Measurements from ENCODE around the gene TTC21A.
"Not testable (repeated sequence)": the region's sequence is repeated elsewhere in the genome, so short reads cannot be mapped to it uniquely, and the experiment has no call there.

Gene TTC21A, protein sequence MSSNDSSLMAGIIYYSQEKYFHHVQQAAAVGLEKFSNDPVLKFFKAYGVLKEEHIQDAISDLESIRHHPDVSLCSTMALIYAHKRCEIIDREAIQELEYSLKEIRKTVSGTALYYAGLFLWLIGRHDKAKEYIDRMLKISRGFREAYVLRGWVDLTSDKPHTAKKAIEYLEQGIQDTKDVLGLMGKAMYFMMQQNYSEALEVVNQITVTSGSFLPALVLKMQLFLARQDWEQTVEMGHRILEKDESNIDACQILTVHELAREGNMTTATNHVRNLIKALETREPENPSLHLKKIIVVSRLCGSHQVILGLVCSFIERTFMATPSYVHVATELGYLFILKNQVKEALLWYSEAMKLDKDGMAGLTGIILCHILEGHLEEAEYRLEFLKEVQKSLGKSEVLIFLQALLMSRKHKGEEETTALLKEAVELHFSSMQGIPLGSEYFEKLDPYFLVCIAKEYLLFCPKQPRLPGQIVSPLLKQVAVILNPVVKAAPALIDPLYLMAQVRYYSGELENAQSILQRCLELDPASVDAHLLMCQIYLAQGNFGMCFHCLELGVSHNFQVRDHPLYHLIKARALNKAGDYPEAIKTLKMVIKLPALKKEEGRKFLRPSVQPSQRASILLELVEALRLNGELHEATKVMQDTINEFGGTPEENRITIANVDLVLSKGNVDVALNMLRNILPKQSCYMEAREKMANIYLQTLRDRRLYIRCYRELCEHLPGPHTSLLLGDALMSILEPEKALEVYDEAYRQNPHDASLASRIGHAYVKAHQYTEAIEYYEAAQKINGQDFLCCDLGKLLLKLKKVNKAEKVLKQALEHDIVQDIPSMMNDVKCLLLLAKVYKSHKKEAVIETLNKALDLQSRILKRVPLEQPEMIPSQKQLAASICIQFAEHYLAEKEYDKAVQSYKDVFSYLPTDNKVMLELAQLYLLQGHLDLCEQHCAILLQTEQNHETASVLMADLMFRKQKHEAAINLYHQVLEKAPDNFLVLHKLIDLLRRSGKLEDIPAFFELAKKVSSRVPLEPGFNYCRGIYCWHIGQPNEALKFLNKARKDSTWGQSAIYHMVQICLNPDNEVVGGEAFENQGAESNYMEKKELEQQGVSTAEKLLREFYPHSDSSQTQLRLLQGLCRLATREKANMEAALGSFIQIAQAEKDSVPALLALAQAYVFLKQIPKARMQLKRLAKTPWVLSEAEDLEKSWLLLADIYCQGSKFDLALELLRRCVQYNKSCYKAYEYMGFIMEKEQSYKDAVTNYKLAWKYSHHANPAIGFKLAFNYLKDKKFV (N-terminal part only)

DNA sequence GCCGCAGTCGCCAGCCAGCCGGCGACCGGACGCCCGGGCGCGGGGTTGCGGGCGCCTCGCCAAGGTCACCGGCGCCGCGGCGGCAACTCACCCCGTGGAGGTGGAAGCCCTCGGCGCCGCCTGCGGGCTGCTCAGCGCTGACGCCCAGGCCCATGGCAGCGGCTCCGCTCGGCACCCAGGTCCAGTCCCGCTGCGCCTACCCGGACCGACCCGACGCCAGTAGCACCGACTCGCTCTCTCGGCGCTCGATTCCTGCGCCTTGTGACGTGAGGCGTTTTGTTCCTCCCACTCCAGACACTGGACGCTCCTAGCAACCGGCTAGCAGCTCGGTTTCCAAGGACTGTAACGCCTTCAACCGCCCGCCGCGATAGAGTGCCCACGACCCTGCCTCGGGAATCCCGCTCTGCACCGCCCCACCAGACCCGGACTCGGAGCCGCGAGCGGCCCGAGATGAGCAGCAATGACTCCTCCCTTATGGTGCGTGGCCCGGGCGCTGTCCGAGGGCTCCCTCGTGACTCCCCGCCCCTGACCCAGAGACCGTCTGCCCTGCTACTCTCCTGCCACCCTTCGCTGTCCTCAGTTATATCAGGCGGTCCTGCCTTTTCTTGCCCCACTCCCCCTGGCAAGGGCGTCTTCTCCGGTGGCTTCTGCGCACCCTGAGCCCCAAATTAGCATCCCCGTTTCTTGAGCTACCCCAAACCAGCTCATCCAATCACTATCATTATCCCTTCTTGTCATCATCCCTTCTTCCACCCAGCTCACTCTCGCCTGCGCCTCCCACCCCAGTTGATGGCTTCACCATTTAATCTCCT is at the start of gene TTC21A, which contains the start of gene GORASP1:
Gene TTC21A (plus strand): TSS at position 293 of the 812 bp plus-strand sequence. CDS start 158 bp downstream, at position 451.
Gene GORASP1 (minus strand): TSS at position 240 of the 812 bp plus-strand sequence. CDS start 86 bp downstream, at position 154.
- peak; percentile 81 for DNase-seq

DNA sequence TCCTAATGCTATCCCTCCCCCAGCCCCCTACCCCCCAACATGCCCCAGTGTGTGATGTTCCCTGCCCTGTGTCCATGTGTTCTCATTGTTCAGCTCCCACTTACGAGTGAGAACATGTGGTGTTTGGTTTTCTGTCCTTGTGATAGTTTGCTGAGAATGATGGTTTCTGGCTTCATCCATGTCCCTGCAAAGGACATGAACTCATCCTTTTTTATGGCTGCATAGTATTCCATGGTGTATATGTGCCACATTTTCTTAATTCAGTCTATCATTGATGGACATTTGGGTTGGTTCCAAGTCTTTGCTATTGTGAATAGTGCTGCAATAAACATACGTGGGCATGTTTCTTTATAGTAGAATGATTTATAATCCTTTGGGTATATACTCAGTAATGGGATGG is 46.3 kb upstream of the TTC21A start:
- not testable (repeated sequence) for DNase-seq

DNA sequence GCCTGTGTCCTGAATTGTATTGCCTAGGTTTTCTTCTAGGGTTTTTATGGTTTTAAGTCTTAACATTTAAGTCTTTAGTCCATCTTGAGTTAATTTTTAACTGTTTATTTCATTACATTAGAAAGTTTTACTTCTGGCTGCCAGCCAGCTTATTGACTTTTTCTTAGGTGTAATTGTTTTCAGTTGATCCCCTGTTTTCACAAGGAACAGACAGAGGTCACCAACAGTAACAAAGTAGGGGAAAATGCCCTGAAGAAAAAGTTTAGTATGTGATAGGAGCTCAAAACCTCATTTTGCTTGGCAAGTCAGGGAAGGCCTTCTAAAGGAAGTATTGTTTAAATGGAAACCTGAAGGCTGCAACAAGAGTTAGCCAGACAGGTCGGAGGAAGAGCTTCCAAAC is 45.3 kb upstream of the TTC21A start:
- no peak for DNase-seq

DNA sequence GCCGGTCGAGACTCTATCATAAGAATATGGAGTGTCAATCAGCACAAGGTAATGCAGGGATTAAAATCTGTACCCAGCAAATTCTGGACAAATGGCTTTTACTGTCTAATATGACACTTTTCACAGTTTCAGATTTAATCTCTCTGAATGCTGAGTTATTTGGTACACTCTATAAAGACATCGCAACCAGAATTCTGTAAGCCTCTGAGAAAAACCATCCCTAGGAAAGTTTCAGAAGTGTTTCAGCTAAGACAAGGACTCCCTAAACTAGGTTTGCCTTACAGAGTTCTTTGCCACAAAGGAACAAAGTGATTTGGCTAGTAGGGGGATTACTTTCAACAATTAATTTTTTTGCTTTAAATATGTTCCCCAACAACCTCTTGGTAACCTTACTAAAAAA is 44.3 kb upstream of the TTC21A start:
- peak; percentile 49 for DNase-seq

DNA sequence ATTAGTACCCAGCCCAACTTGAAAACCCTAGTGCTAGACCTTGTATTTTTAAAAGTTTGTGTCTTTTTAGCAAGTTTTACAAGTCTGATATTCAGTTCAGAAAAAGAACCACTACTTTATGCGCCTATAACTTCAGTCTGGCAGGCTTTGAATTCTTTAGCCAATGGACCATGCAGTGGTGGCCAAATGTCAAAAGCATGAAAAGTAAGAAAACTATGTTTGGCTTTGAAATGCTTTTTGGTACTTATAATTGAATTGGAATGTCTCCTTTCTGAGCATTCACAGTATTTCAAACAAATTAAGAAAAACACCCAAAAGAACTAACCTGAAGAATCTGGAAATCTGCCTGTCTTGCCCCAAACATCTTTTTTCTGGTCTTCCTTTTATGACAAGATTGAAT is 42.8 kb upstream of the TTC21A start:
- DNase-seq, result no peak

DNA sequence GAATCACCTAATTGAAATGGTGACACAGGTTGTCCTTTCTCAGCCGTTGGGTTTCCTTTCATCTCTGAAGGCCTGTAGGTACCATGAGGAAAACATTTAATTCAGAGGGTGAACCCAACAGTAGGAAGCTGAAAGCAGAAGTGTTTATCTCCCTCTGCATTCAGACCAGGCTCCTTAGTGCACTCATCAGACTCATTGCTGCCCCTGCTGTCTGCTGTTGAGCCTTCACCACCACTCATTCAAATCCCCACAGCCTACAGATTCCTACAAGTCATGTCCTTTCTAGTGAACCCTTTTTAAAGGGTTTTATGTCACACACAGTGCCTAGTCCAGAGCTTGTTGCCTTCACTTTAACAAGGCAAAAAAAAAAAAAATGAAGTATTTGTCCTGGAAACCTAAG is 42.3 kb upstream of the TTC21A start:
- DNase-seq, result peak; percentile 53

DNA sequence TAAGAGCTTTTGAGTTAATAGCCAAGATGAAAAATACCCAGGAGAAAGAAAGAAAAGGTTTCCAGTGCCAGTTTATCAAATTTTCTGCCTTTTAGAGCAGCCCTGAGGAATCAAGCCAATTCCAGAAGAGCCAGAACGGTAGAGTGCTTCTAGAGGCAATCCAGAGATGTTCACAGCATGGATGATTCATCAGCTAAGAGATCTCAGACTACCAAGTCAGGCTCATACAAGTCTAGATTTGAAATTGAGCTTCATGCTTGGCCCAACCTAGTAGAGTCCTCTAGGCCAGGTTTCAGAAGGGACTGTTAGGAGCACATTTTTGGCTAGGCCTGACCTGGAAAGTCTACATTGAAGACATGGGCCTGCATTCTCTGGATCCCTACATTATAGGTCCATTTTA is 40.2 kb upstream of the TTC21A start:
- no peak for DNase-seq

DNA sequence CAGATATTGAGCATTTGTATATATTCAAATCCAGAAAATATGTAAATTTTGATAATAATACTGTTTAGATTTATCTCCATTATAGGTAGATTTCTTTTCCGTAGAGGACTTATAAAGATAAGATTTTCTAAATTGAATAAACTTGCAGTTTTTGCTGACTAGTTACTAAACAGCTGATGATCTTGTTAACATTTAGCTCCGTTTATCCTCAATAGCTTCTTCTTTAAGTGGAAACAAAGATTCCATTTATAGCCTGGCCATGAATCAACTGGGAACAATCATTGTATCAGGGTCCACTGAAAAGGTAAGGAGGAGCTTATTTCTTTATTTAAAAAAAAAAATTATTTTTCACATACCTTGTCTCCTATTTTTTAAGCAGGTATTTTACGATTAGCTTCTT is 38.9 kb upstream of the TTC21A start:
- no peak for DNase-seq

DNA sequence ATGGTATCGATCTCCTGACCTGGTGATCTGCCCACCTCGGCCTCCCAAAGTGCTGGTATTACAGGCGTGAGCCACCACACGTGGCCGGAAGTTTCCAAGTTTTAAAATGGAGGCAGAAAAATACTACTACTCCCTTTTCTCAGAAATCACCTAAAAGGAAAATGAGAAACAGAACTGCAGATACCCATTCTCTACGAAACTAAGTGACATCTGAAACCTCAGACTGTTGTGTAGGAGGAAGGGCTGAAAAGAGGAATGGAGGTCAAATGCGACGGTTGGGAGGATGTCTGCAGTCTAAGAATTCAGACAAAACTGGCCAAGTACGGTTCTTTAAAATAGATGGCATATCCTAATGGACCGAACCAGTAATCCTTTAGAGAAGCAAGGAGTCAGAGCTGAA is 31.6 kb upstream of the TTC21A start:
- DNase-seq, result no peak

DNA sequence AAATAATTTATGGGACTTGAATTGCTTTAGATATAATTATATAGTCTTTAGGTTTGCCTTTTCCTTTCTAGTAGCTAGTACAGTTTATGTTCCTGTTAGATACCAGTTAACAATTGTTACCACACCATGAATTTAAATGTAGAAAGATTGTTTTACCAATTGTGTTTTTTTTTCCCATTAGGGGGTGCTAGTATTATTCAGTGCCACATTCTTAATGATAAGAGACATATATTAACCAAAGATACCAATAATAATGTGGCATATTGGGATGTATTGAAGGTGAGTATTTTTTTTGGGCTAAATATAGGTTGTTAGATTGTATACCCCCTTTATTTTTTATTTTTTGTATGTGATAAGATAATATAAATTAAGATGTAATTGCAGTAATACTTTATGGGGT is 27.9 kb upstream of the TTC21A start:
- no peak for DNase-seq

DNA sequence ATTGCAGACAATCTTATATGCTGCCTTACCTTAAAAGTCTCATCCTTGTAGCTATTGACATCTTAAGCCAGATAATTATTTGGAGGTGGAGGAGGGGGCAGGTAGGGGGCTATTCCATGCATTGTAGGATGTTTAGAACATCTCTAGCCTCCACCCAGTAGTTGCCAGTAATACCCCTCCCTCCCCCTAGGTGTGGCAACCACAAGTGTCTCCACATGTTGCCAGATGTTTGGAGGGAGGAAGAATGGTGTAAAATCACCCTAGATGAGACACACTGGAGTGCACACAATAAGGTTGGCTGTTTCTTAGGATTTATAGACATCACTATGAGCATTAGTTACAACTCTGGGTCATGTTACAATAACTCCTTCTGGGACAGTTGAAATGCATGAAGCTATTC is 27.5 kb upstream of the TTC21A start:
- no peak for DNase-seq

DNA sequence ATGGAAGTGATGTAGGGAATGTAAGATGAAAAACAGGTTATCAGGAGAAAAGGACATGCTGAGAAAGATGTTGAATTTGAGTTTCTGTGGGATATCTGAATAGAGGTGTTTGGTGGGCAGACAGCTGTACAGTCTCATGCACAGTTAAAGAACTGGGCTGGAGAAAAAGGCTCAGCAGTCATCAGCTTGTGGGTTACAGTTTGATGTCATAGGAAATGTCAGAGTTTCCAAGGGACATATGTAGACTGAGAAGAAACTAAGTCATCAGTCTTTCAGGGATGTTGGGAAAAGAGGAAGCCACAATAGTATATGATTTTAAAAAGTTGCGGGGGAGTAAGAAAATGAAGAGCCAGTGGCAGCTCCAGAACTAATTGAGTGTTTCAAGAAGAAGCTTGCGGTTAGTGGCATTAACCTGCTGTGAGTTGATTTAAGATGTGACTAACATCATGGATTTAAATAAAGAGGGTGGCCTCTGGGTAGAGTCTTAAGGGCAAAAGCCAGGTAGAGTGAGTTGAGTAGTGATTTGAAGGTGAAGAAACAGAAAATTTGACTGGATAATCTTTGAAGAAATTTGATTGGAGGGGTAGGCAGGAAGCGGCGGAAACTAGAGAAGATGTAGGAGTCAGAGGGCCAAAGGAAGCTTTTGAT is 24.7 kb upstream of the TTC21A start:
- DNase-seq, result no peak

DNA sequence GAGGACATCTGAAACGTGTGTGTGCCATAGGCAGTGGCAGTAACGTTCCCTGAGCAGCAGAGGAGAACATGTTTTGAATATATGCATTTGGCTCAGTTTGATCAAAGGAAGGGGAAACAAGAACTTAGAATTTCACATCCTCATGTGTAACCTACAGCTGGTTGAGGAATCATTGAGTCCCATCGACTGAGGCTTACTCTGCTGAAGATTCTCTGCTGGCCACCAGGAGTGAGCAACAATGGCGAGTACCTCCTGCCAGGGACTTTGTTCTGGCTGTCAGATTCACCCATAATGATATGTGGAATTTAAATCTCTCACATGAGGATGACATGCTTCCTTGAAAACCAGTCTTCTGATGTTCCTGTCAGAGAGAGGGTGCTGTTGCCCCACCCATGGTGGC is 21.3 kb upstream of the TTC21A start:
- DNase-seq, result no peak

DNA sequence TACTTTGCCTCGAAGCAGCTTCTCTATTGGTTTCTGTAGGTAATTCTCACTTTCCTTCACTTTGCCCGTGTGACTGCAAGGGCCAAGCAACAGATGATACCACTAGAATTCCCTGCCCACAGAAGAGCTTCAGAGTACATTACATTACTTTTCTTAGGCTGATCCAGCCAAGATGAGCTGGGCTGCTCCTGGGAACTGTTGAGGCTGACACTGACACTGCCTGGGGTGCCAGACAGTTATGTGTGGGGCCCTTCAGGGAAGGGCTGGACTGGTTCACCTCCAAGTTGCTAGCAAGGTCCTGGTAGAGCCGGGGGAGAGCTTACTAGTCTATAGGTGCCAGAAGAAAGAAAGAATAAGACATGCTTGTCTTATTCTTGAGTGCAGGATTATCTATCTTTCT is 19.0 kb upstream of the TTC21A start:
- no peak for DNase-seq

DNA sequence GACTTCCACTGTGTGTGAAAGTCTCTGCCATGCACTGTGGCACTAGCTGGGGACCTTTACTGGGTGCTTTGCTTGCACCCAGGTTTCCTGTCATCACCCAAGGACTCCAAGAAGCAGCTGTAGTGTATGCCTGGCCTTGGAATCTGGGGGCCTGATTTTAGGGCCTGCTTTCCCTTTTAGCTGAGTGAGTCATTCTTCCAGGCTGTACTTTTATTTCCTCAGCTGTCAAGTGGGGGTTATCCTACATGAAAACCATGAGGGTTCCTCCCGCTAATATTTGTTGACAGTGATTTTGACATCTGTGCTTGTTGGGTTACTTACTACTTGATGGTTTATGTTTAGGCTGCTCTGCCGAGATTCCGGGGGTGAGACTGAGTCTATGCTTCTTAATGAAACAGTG is 18.6 kb upstream of the TTC21A start:
- no peak for DNase-seq

DNA sequence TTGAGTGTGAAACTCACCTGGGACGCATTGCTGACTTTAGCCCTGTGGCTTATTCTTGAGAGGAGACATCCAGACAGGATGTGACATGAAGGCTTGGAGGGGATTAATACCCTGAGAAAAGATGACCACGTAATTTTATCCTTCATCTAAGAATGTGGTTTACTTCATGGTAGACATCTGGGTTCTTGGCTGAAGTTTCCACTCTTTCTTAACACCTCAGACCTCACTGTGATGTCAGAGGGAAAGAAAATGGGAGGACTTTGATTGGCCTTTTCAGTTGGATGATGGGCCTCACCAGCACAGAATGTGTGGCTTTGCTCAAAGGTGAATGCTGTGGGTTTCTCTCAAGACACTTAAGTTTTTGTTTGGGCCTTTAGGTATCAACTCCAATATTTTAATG is 16.6 kb upstream of the TTC21A start:
- DNase-seq, result no peak

DNA sequence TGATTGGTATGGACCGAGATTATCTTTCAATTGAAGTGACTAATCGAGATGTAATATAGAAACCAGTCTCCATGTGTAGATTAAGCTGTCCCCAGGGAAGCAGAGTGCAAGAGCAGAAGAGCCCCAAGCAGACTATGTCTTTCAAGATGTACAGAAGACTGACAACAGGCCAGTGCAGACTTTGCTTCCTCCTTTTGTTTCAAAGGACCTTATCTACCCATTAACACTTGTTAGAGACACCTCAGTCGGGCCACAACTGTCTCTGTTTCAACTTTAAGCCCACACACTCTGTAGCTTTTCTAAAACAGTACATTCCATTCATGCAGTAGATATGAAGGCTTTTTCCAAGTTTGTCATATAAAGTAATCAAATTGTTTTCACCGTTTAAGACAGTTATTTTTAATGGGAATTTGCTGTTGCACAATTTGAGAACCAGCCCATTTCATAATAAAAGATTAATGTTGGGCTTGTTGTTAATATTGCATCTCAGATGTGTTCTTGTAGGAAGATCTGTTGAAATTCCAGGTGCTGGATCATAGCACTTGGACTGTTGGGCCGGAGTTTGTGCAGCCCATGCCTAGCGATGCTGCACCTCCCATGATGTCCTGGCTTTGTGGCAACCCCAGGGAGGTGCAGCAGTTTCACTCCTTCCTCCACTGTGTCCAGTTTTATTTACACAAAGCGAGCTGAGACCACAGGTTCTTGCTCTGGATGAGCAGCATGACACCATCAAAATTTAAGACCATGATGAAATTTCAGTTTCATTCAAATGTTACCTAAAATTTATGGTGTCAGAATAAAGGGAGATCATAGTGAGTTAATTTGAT is 12.4 kb upstream of the TTC21A start:
- no peak for DNase-seq

DNA sequence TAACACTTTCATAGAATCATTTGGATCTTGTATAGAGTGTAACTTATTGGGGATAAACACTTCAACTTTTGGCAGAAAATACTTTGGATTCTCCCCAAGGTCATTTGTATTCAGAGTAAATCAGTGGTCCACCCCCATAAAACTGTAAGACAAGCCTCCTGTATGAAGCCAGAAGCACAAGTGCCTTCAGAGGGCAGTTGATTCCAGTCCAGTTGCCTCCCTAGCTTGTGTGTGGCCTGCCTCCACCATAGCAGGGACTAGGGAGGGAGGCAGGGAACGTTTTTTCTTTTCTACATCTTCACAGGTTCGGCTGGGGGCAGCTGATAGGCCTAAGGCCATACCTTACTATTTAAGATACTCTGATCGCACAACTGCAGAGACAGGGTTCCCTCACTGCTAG is 11.7 kb upstream of the TTC21A start:
- DNase-seq, result no peak

DNA sequence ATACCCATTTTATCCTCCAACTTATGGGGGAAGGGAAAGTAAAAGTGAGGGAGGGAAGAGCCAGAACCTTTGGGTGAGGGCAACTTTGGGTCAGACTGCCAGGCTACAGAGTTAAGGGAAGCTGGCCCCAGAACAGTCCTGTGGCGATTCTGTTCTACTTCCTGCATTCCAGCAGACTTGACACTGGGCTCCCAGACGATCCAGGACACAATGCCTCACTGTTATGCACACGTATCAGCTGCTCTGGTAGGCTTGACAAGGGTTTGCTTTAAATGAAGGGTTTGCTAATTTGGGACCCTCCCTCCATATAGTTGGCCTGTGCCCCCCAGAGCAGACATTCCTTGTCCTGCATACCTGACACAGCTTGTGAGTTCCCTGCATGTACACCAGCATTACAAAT is 10.7 kb upstream of the TTC21A start:
- DNase-seq, result no peak

DNA sequence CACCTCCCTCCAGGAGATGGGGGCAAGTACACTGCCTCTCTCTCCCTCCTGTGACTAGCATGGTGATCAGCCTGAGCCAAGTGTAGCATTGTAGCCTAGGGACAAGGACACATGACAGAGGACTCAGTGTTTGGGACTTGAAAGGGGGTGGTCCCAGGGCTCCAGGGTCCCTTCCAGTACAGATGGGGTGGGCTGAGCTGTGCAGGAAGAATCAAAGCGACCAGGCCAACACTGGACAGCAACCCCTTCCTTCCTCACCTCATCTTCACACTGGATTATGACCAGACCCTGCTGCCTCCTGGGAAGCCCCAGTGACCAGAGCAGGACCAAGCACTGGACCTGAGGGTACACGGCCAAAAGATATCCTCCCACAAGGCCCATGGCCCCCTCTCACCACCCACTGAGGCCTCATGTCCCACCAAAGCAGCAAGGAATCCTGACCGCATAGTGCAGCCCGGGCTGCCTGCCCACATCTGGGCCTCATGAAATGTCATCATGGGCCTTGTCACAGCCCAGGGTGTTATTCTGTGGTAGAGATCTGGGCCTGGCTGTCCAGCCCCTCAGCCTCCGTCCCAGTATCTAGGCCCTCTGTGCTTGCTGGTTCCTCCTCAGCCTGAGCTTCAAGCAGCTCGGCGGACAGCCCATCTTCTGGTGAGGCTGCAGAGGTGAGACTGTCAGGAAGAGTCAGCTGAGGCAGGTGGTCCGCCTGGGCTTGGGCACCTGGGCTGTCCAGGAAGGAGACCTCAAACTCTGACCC is 9.6 kb upstream of the TTC21A start:
- no peak for DNase-seq
